ENCODE results near the gene OFD1.
"Not testable (repeated sequence)": the region's sequence is repeated elsewhere in the genome, so short reads cannot be mapped to it uniquely, and the experiment has no call there.

OFD1 gene

DNA sequence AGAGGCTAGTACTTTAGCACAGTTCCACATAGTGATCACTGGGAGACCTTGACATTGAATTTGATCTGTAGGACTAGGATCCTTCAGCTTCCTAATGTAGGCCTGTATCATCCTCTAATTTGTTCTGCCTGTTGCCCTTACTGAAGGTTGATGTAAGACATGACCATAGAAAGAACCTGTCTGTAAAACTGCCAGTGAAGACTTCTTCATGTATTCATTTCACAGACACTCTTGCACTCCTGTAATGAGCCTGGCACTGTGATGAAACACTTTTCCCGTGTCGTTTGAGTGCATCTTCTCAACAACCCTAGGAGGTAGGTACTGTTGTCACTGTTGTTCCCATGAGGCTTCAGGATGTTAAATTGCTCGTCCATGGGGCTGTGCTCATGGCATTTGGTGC is 31.0 kb upstream of the OFD1 start:
- no peak for DNase-seq (ENCODE audit: low spot score)

GRCh38 chrX:13711141-13711540 is 23.4 kb upstream of the OFD1 start:
- DNase-seq (ENCODE audit: low spot score), result no peak

GRCh38 chrX:13716455-13716854 is 18.1 kb upstream of the OFD1 start:
- no peak for DNase-seq (ENCODE audit: low spot score)

- no peak for DNase-seq (ENCODE audit: low spot score)
These were observed 17.6 kb upstream of the OFD1 start for GRCh38 chrX:13716905-13717304.

GRCh38 chrX:13717700-13718472 is 16.7 kb upstream of the OFD1 start:
- DNase-seq (ENCODE audit: low spot score), result no peak

GRCh38 chrX:13719192-13719856 is 15.2 kb upstream of the OFD1 start:
- no peak for DNase-seq (ENCODE audit: low spot score)

GRCh38 chrX:13721371-13721770 is 13.2 kb upstream of the OFD1 start:
- DNase-seq (ENCODE audit: low spot score), result no peak

DNA sequence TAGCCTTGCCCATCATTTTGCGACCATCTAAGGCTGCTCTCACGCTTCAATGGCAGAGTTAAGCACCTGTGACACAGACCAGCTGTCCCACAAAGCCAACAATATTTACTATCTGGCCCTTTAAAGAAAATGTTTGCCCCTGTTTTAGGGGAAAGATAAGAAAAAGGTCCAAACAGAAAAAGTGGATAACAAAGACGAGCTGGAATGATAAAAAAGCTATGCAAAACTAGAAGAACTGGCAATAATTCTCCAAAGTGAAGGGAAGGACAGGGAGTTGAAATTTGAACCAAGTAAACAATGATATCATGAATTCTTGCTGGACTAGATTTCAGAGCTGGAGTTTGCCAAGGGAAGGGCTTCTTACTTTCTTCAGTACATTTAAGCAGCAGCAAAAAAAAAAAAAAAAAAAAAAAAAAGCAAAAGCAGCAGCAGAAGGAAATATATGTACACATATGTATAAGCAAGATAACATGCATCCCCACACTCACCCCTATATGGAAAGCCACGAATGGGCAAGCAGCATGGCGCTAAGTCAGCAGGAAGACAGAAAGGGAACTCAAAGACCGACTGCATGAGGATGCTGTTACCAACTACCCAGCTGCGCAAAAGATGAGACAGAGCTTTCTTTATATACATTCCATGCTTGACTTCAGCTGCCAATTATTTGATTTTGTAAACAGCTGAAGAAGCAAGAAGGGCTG is 12.6 kb upstream of the OFD1 start:
- no peak for DNase-seq (ENCODE audit: low spot score)

GRCh38 chrX:13724878-13725277 is 9.7 kb upstream of the OFD1 start:
- DNase-seq (ENCODE audit: low spot score), result not testable (repeated sequence)

GRCh38 chrX:13726583-13726982 is 8.0 kb upstream of the OFD1 start:
- not testable (repeated sequence) for DNase-seq (ENCODE audit: low spot score)

- DNase-seq (ENCODE audit: low spot score), result not testable (repeated sequence)
These were observed 4.0 kb upstream of the OFD1 start for GRCh38 chrX:13730523-13730922.

DNA sequence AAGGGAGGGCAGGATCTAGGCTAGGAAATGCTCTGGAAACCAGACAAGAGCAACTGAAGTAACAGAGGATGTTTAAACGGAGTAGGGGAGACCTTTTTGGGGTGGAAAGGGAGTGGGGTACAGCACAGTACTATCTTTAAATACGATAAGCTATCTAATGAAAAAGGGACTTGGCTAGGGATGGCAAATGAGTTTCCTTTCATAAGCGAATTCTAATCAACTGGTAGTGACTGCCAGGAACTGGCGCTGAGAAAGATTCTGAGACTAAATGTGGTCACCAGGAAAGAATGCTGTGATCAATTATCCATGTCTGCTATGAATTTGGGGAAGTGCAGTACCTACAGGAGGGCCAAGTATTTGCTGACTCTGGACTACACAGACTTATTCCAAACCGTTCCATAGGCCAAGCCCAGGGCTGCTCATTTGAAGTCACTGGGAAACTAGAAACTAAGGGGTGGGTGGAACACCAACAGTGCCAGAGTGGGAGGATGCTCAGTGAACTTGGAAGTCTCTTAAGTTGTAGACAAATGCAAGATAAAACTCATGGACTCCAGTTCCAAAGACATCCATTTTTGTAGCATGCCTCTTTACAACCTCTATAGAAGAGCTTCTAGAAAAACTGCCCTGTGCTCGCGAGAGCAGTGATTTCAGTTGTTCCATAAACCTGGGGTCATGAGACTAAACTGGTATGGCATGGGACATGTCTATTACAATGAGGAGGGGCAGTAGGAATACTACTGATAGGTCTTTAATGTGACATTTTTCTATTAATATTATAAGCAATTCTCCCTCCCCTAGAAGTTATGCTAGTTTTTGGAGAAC is 2.1 kb upstream of the OFD1 start:
- DNase-seq (ENCODE audit: low spot score), result no peak

GRCh38 chrX:13733506-13733905 is 1.0 kb upstream of the OFD1 start:
- no peak for DNase-seq (ENCODE audit: low spot score)

DNA sequence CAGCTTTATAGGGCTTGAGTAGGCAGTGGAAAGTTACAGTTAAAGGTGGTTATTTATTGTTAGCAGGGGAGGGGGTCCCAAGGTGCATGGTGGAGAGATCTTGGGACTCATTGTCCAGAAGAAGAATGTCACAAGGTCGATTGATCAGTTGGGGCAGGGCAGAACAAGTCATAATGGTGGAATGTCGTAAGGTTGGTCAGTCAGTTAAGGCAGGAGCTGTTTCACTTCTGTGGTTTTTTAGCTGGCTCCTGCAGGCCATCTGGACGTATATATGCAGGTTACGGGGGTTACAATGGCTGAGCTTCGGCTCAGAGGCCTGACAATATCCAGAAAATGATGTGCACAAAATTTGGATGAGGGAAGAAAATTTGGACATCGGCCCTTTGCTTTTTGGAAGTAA is 7.1 kb downstream of the OFD1 start:
- no peak for DNase-seq (ENCODE audit: low spot score)

GRCh38 chrX:13742397-13743176 is 8.0 kb downstream of the OFD1 start:
- no peak for DNase-seq (ENCODE audit: low spot score)

GRCh38 chrX:13747836-13748235 is 13.3 kb downstream of the OFD1 start:
- DNase-seq (ENCODE audit: low spot score), result no peak

DNA sequence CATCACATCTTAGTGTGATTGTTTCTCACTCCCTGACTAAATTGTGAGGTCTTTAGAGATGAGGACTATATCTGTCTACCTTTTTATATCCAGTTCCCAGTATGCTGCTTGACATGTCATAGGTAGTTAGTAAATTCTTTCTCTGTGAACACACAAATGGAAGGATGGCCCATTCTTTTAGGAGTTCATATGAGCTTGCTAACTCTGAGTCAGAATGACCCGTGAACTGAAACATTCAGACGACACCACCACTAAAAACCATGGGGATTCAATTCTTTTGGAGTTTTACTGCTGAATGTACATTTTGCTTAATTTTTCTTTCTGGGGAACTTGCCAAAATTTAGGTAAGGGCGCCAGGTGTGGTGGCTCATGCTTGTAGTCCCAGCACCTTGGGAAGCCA is 13.9 kb downstream of the OFD1 start:
- DNase-seq (ENCODE audit: low spot score), result no peak

GRCh38 chrX:13750204-13750603 is 15.7 kb downstream of the OFD1 start:
- DNase-seq (ENCODE audit: low spot score), result no peak

- no peak for DNase-seq (ENCODE audit: low spot score)
These were observed 16.3 kb downstream of the OFD1 start for GRCh38 chrX:13750812-13751211.

GRCh38 chrX:13752141-13752540 is 17.6 kb downstream of the OFD1 start:
- no peak for DNase-seq (ENCODE audit: low spot score)

- no peak for DNase-seq (ENCODE audit: low spot score)
These were observed 18.1 kb downstream of the OFD1 start for GRCh38 chrX:13752646-13753045.
